Esophagus muscularis mucosa (tissue), 4 donors: ENCODE measurements around the gene ZNF407. TPM values are rescaled to one million over a fixed set of nuclear protein-coding genes. Genes with fewer than 3 reads are reported as not detected.
A peak's percentile ranks its signal among the peaks of the same experiment; 100 is the strongest.

Experiments used
- DNase-seq: peaks from one replicate; pipeline ENCODE4 v3.0.0-alpha.2; 2017; ENCODE audit errors: extremely low spot score
- H3K27ac ChIP-seq, 4 donors: fragments of 200-600 bp; sonication (generic); replicated peaks in 1 of 4; 1 replicate in 3 of 4; 2 replicates in 1 of 4; pipeline ENCODE4 v1.5.1; 2016 to 2019; ENCODE audit warnings: mild to moderate bottlenecking in 1 of 4
- H3K27me3 ChIP-seq, 4 donors: fragments of 200-600 bp; sonication (generic); one replicate each; pipeline versions ENCODE4 v1.5.1 to v1.6.0; 2016 to 2019
- H3K36me3 ChIP-seq, 4 donors: fragments of 200-600 bp; sonication (generic); one replicate each; pipeline ENCODE4 v1.5.1; 2016 to 2019
- H3K4me1 ChIP-seq, 4 donors: fragments of 200-600 bp; sonication (generic); one replicate each; pipeline ENCODE4 v1.5.1; 2016 to 2019
- H3K4me3 ChIP-seq, 4 donors: fragments of 200-600 bp; sonication (generic); 1 replicate in 2 of 4; 2 replicates in 2 of 4; pipeline ENCODE4 v1.5.1; 2016 to 2019; ENCODE audit warnings: mild to moderate bottlenecking in 4 of 4, moderate library complexity in 1 of 4
- H3K9me3 ChIP-seq, 4 donors: fragments of 200-600 bp; sonication (generic); 1 replicate in 3 of 4; 2 replicates in 1 of 4; pipeline ENCODE4 v1.5.1; 2016 to 2019
- CTCF ChIP-seq, 3 experiments: fragments of 200-600 bp in 2 of 3; fragments of 450-650 bp in 1 of 3; sonication (generic) in 2 of 3; IDR thresholded peaks; one replicate each; pipeline ENCODE4 v1.5.1; 2017 to 2019; ENCODE audit warnings: antibody characterized with exemption in 3 of 3, mild to moderate bottlenecking in 2 of 3, moderate library complexity in 1 of 3
- EP300 ChIP-seq: sonication (generic); formaldehyde crosslinking; IDR thresholded peaks from one replicate; pipeline ENCODE4 v1.6.1; 2017; ENCODE audit warnings: antibody characterized with exemption
- POLR2A ChIP-seq: fragments of 450-650 bp; IDR thresholded peaks from one replicate; pipeline ENCODE4 v1.6.1; 2017; ENCODE audit warnings: antibody characterized with exemption, moderate library complexity, mild to moderate bottlenecking, low read depth
- POLR2AphosphoS5 ChIP-seq, 2 donors: sonication (generic); formaldehyde crosslinking; IDR thresholded peaks; one replicate each; pipeline ENCODE4 v1.6.1; 2017; ENCODE audit warnings: antibody characterized with exemption in 2 of 2
- WGBS: methylation state at CpG from one replicate; pipeline ENCODE4 v1.1.5; 2018; 5-methylcytosine and 5-hydroxymethylcytosine counted together
- intact Hi-C: fragments of 100-400 bp; cut with DNase I; formaldehyde crosslinking; loops from one replicate; pipeline ENCODE4 v1.15.1; 2023
- total RNA-seq, 4 donors: library from RNA; depleted of rRNA; stranded (reverse); fragments of >200 nt; gene quantifications; one replicate each; pipeline versions ENCODE4 v1.1.0 to v1.2.1, GENCODE V29; 2016

The ZNF407 gene
- total RNA-seq, 4 donors from 2014 or later, result 13.9 to 19.1 (median 17.2) TPM

- no peaks in the 10 kb centered on the region for H3K9me3 ChIP-seq
- H3K4me1 ChIP-seq, result peaks cover 6 to 23% (median 14%) of the 10 kb centered on the region in 4 donors
- WGBS, result 69% methylated on average over 12 of the region's 12 CpGs
- no peak for DNase-seq
- no peaks in the 10 kb centered on the region for H3K27me3 ChIP-seq
- intact Hi-C loops, result loop anchor here (10.0 kb wide), 1 partner anchor 143 kb away; no protein-coding TSS in a partner anchor
- TF ChIP-seq POLR2A (no peak), CTCF (IDR thresholded peaks at IDR 0.05) (no peak), EP300 (no peak), POLR2AphosphoS5 (IDR thresholded peaks at IDR 0.05) (no peak)
- peak overlapping the region in 2 of 4 donors; percentile 10 to 24 for H3K27ac ChIP-seq
- H3K36me3 ChIP-seq, result no peaks in the 10 kb centered on the region
- H3K4me3 ChIP-seq, result no peak overlapping the region
Observed at GRCh38 chr18:75047240-75047961, 449.7 kb downstream of the ZNF407 start.

DNA sequence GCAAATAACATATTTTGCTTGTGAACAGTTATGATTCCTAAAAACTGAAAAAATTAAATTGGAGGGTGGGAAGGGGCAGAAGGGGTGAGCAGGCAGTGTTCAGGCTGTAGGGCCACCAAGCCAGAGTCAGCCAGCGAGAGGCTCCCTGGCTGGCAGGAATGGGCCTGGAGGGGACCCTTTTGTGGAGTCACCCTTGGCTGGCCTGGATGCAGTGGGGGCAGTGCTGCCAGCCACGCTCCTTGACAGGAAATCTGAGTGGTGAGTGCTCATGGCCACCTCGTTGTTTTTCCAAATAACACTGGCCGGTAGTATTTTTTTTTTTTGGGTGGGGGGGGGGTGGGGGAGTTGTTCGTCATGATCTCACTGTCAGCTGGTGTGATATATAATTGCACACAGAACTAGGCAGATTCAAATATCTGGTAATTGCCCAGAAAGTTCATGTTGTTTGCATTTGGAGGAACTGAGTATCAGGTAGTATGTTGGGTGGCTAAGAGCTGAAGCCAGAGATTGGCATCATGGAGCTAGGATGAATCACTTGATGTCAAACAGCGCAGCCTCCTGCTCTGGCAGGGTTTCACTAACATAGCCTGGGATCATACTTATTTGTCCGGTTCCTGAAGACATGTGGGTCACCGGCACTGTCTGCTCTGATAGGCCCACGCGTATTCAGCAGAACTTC is 451.2 kb downstream of the ZNF407 start:
- DNase-seq, result no peak
- intact Hi-C loops, result loop anchor here (10.0 kb wide), 1 partner anchor 144 kb away; no protein-coding TSS in a partner anchor
- H3K27me3 ChIP-seq, result no peaks in the 10 kb centered on the region
- no peaks in the 10 kb centered on the region for H3K9me3 ChIP-seq
- H3K4me3 ChIP-seq, result no peak overlapping the region
- TF ChIP-seq POLR2AphosphoS5 (IDR thresholded peaks at IDR 0.05), result no peak
- TF ChIP-seq CTCF (IDR thresholded peaks at IDR 0.05), result no peak
- TF ChIP-seq EP300, result no peak
- peaks cover 6 to 23% (median 14%) of the 10 kb centered on the region in 4 donors for H3K4me1 ChIP-seq
- 90% methylated on average over 10 of the region's 10 CpGs for WGBS
- no peaks in the 10 kb centered on the region for H3K36me3 ChIP-seq
- H3K27ac ChIP-seq, result no peak overlapping the region

GRCh38 chr18:75049455-75049789 is 451.8 kb downstream of the ZNF407 start:
- no peak for DNase-seq
- WGBS, result 92% methylated on average over 4 of the region's 4 CpGs
- intact Hi-C loops, result loop anchor here (10.0 kb wide), 1 partner anchor 145 kb away; no protein-coding TSS in a partner anchor
- H3K36me3 ChIP-seq, result no peaks in the 10 kb centered on the region
- no peaks in the 10 kb centered on the region for H3K9me3 ChIP-seq
- H3K27me3 ChIP-seq, result no peaks in the 10 kb centered on the region
- H3K4me3 ChIP-seq, result no peak overlapping the region
- H3K27ac ChIP-seq, result no peak overlapping the region
- TF ChIP-seq POLR2AphosphoS5 (IDR thresholded peaks at IDR 0.05) (no peak), CTCF (IDR thresholded peaks at IDR 0.05) (no peak)
- H3K4me1 ChIP-seq, result peaks cover 6 to 23% (median 14%) of the 10 kb centered on the region in 4 donors

- 99% methylated on average over 9 of the region's 9 CpGs for WGBS
- Histone ChIP-seq H3K9me3 (no peaks in the 10 kb centered on the region), H3K27me3 (no peaks in the 10 kb centered on the region), H3K4me3 (no peak overlapping the region), H3K4me1 (peaks cover 0 to 16% (median 10%) of the 10 kb centered on the region in 4 donors), H3K27ac (no peak overlapping the region), H3K36me3 (no peaks in the 10 kb centered on the region)
- intact Hi-C loops, result no loop called here
- TF ChIP-seq CTCF (IDR thresholded peaks at IDR 0.05), result no peak
- TF ChIP-seq POLR2A, result no peak
- TF ChIP-seq POLR2AphosphoS5 (IDR thresholded peaks at IDR 0.05), result no peak
- TF ChIP-seq EP300, result no peak
- no peak for DNase-seq
Observed at GRCh38 chr18:75051757-75052156, 454.1 kb downstream of the ZNF407 start.
